HG03108 (cell line): ENCODE results near the gene ELMO3.
A peak's percentile ranks its signal among the peaks of the same experiment; 100 is the strongest.

ENCODE experiments used
- ATAC-seq: cut with Tn5 transposase; IDR thresholded peaks from one replicate; pipeline ENCODE4 v1.9.1; 2021; ENCODE audit warnings: moderate library complexity; ENCODE audit not compliant: unreplicated experiment

ELMO3 gene

GRCh38 chr16:67238806-67239470 is 40.0 kb downstream of the ELMO3 start:
- ATAC-seq, result no peak

- no peak for ATAC-seq
These were observed 41.6 kb downstream of the ELMO3 start for GRCh38 chr16:67240506-67240905.

GRCh38 chr16:67241008-67241900 is 42.3 kb downstream of the ELMO3 start:
- ATAC-seq, result no peak

- ATAC-seq, result no peak
These were observed 43.3 kb downstream of the ELMO3 start for GRCh38 chr16:67242138-67242730.

- no peak for ATAC-seq
These were observed 44.5 kb downstream of the ELMO3 start for GRCh38 chr16:67243481-67243880.

- ATAC-seq, result peak; percentile 42
These were observed 45.7 kb downstream of the ELMO3 start for GRCh38 chr16:67244387-67245185.

GRCh38 chr16:67245186-67245585 is 46.3 kb downstream of the ELMO3 start:
- ATAC-seq, result no peak

- no peak for ATAC-seq
These were observed 46.7 kb downstream of the ELMO3 start for GRCh38 chr16:67245674-67246080.

- peak; percentile 24 for ATAC-seq
These were observed 47.3 kb downstream of the ELMO3 start for GRCh38 chr16:67246081-67246755.

GRCh38 chr16:67246756-67247191 is 47.8 kb downstream of the ELMO3 start:
- peak; percentile 11 for ATAC-seq

- ATAC-seq, result peak; percentile 37
These were observed 48.5 kb downstream of the ELMO3 start, which contains the start of gene FHOD1 for GRCh38 chr16:67247192-67248072. Gene FHOD1, minus strand, starts transcription at chr16:67247481. Its CDS starts 71 bp downstream, at chr16:67247410.

GRCh38 chr16:67248073-67248400 is 49.1 kb downstream of the ELMO3 start:
- ATAC-seq, result no peak

- ATAC-seq, result no peak
These were observed 49.7 kb downstream of the ELMO3 start, which contains the start of gene SLC9A5 for GRCh38 chr16:67248401-67249177. Gene SLC9A5, plus strand, starts transcription at chr16:67248979. Its CDS starts 36 bp downstream, at chr16:67249015.

- no peak for ATAC-seq
These were observed 50.5 kb downstream of the ELMO3 start for GRCh38 chr16:67249178-67250044.

GRCh38 chr16:67250045-67250327 is 51.1 kb downstream of the ELMO3 start:
- ATAC-seq, result no peak

- ATAC-seq, result no peak
These were observed 53.9 kb downstream of the ELMO3 start for GRCh38 chr16:67252609-67253497.
